ENCODE results near the gene TTC6. TPM values are rescaled to one million over a fixed set of nuclear protein-coding genes. Genes with fewer than 3 reads are reported as not detected.

Gene TTC6
- total RNA-seq, 1 experiment from 2014 or later: 5.2 TPM

- ChIA-PET POLR2A (ENCODE audit: unreplicated experiment) (no interaction called here), CTCF (no interaction called here)
- no peaks in the 10 kb centered on the region for H3K36me3 ChIP-seq (ENCODE audit: low read depth)
- peaks cover 47% of the 10 kb centered on the region for H3K79me2 ChIP-seq (ENCODE audit: low read depth)
- peak overlapping the region; percentile 78 for H3K4me3 ChIP-seq
- peak overlapping the region; percentile 99 for H3K27ac ChIP-seq
- H2AFZ ChIP-seq: peak overlapping the region; percentile 84
- H3K9me3 ChIP-seq (ENCODE audit: insufficient read depth, low read depth): no peaks in the 10 kb centered on the region
- H3K27me3 ChIP-seq (ENCODE audit: insufficient read depth, low read depth): no peaks in the 10 kb centered on the region
- intact Hi-C loops (cut with micrococcal nuclease; ENCODE audit: unreplicated experiment): loop anchor here (5.0 to 10.0 kb wide), 2 partner anchors 98 to 625 kb away; no protein-coding TSS in a partner anchor
- no peaks in the 10 kb centered on the region for H4K20me1 ChIP-seq (ENCODE audit: insufficient read depth)
- H3K4me1 ChIP-seq (replicated peaks; ENCODE audit: insufficient read depth): peaks cover 14% of the 10 kb centered on the region
- BruUV-seq (replicated peaks): no TSS peak
- no peaks in the 10 kb centered on the region for H3K9me2 ChIP-seq (ENCODE audit: insufficient read depth)
- H3K4me2 ChIP-seq: peak overlapping the region; percentile 83
- TF ChIP-seq EZH2 (IDR thresholded peaks at IDR 0.05; ENCODE audit: low read depth): no peak
- TF ChIP-seq, protein P1, sequence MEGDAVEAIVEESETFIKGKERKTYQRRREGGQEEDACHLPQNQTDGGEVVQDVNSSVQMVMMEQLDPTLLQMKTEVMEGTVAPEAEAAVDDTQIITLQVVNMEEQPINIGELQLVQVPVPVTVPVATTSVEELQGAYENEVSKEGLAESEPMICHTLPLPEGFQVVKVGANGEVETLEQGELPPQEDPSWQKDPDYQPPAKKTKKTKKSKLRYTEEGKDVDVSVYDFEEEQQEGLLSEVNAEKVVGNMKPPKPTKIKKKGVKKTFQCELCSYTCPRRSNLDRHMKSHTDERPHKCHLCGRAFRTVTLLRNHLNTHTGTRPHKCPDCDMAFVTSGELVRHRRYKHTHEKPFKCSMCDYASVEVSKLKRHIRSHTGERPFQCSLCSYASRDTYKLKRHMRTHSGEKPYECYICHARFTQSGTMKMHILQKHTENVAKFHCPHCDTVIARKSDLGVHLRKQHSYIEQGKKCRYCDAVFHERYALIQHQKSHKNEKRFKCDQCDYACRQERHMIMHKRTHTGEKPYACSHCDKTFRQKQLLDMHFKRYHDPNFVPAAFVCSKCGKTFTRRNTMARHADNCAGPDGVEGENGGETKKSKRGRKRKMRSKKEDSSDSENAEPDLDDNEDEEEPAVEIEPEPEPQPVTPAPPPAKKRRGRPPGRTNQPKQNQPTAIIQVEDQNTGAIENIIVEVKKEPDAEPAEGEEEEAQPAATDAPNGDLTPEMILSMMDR (conservative IDR thresholded peaks at IDR 0.05): no peak
- H3F3A ChIP-seq (ENCODE audit: insufficient read depth, low read depth): peaks cover 26% of the 10 kb centered on the region
- DNase-seq: no peak
Observed at GRCh38 chr14:37599507-37600368, 4.3 kb downstream of the TTC6 start.

DNA sequence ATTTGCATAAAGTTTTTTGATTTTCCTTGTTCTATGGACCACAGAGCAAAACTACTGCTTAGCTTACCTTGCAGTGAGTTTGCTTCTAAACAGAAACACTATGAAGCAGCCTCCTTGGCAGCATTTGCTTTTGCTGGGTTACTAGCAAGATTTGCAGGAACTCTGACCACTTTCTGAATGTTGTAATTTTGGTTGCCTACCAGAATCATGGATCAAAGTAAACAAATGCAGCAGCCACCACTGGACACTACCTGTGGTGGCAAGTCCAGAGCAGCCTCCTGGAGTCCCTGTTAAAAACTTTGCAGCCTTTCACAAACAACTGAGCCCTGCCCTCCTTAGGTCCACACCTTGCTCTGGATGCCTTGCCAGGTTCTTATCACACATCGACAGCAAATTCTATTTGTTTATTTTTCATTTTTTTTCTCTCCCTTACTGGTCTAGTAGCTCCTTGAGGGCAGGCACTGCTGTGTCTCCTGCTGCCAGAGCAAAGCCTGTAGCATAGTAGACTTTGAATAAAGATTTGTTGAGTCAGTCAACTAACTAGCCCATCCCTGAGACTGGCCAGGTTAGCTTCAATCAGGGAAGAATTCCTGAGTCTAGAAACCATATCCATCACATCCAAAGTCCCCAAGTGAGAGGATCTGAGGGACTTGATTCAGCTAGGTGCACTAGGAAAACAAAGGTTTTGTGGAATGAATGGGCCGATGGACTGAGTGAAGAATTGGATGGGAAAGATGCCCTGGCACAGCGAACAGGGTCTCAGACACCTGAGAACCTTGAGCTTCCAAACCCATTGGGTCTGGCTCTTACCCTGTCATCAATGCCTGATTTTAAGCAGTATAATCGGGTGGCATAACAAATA lies 5.7 kb downstream of the TTC6 start:
- BruUV-seq (replicated peaks): no TSS peak
- no peaks in the 10 kb centered on the region for H3K9me2 ChIP-seq (ENCODE audit: insufficient read depth)
- no peak for DNase-seq
- TF ChIP-seq, protein P1 (conservative IDR thresholded peaks at IDR 0.05): no peak
- no peak for TF ChIP-seq EZH2 (IDR thresholded peaks at IDR 0.05; ENCODE audit: low read depth)
- peak overlapping the region; percentile 83 for H3K4me2 ChIP-seq
- H3K27ac ChIP-seq: no peak overlapping the region
- H3F3A ChIP-seq (ENCODE audit: insufficient read depth, low read depth): peaks cover 26% of the 10 kb centered on the region
- ChIA-PET CTCF (interaction anchor here (0.6 kb wide), 1 partner anchor 356 kb away, joined by 3 read pairs; no protein-coding TSS in a partner anchor), POLR2A (ENCODE audit: unreplicated experiment) (interaction anchor here (0.5 to 0.6 kb wide), 2 partner anchors 381 to 1571 kb away, joined by 3 to 6 read pairs; no protein-coding TSS in a partner anchor)
- peaks cover 14% of the 10 kb centered on the region for H3K4me1 ChIP-seq (replicated peaks; ENCODE audit: insufficient read depth)
- no peak overlapping the region for H2AFZ ChIP-seq
- intact Hi-C loops (cut with micrococcal nuclease; ENCODE audit: unreplicated experiment): no loop called here
- H3K27me3 ChIP-seq (ENCODE audit: insufficient read depth, low read depth): no peaks in the 10 kb centered on the region
- no peaks in the 10 kb centered on the region for H3K9me3 ChIP-seq (ENCODE audit: insufficient read depth, low read depth)
- peak overlapping the region; percentile 78; the same call in 1 of the 2 replicates for H3K4me3 ChIP-seq
- peaks cover 45% of the 10 kb centered on the region for H3K79me2 ChIP-seq (ENCODE audit: low read depth)
- H4K20me1 ChIP-seq (ENCODE audit: insufficient read depth): no peaks in the 10 kb centered on the region
- H3K36me3 ChIP-seq (ENCODE audit: low read depth): no peaks in the 10 kb centered on the region

- no peak overlapping the region for H3K4me2 ChIP-seq
- ChIA-PET POLR2A (ENCODE audit: unreplicated experiment) (no interaction called here), CTCF (no interaction called here)
- H3K4me3 ChIP-seq: no peak overlapping the region
- no peaks in the 10 kb centered on the region for H3K9me2 ChIP-seq (ENCODE audit: insufficient read depth)
- H3F3A ChIP-seq (ENCODE audit: insufficient read depth, low read depth): peaks cover 20% of the 10 kb centered on the region
- H2AFZ ChIP-seq: no peak overlapping the region
- H3K79me2 ChIP-seq (ENCODE audit: low read depth): peaks cover 38% of the 10 kb centered on the region
- H4K20me1 ChIP-seq (ENCODE audit: insufficient read depth): no peaks in the 10 kb centered on the region
- intact Hi-C loops (cut with micrococcal nuclease; ENCODE audit: unreplicated experiment): no loop called here
- no peak overlapping the region for H3K27ac ChIP-seq
- H3K4me1 ChIP-seq (replicated peaks; ENCODE audit: insufficient read depth): peaks cover 14% of the 10 kb centered on the region
- no TSS peak for BruUV-seq (replicated peaks)
- H3K36me3 ChIP-seq (ENCODE audit: low read depth): no peaks in the 10 kb centered on the region
- no peak for DNase-seq
- H3K9me3 ChIP-seq (ENCODE audit: insufficient read depth, low read depth): no peaks in the 10 kb centered on the region
- H3K27me3 ChIP-seq (ENCODE audit: insufficient read depth, low read depth): no peaks in the 10 kb centered on the region
- TF ChIP-seq, protein P1 (conservative IDR thresholded peaks at IDR 0.05): no peak
- TF ChIP-seq EZH2 (IDR thresholded peaks at IDR 0.05; ENCODE audit: low read depth): no peak
Observed at GRCh38 chr14:37601865-37602264, 6.4 kb downstream of the TTC6 start.

All from PC-9 (cell line).